IMR-90 (cell line): ENCODE results near the gene HOXA2. TPM values are rescaled to one million over a fixed set of nuclear protein-coding genes. Genes with fewer than 3 reads are reported as not detected.

Experiments used
- ATAC-seq: fragments of 200-7000 bp; cut with Tn5 transposase; 2 replicates; pipeline ENCODE4 v1.9.1; 2020; ENCODE audit warnings: low read depth, mild to moderate bottlenecking, moderate library complexity
- BruUV-seq: library from RNA; stranded (reverse); fragments of 400-500 nt; replicated peaks from 2 replicates; lab custom pipeline; 2021; lab: Mats Ljungman, UMichigan
- CTCF ChIA-PET: fragments of 300-600 bp; formaldehyde crosslinking; extraction: SDS; loops from one replicate; lab custom pipeline; 2021; ENCODE audit warnings: antibody characterized with exemption; lab: Yijun Ruan, JAX
- POLR2A ChIA-PET: fragments of 300-600 bp; sonication (Branson Sonifier 250); formaldehyde crosslinking; loops from one replicate; lab custom pipeline; 2022; ENCODE audit warnings: antibody characterized with exemption; ENCODE audit not compliant: unreplicated experiment; lab: Charles Lee
- DNase-seq: peaks from one replicate; pipeline ENCODE4 v3.0.0; 2013
- H2AFZ ChIP-seq: replicated peaks from 2 replicates; pipeline ENCODE3; 2013; ENCODE audit warnings: low read length, mild to moderate bottlenecking; ENCODE audit not compliant: poor library complexity
- H2AK5ac ChIP-seq: 2 replicates; pipeline ENCODE4 v1.6.1; 2013; ENCODE audit warnings: low read depth, low read length, inconsistent platforms
- H2AK9ac ChIP-seq: replicated peaks from 2 replicates; pipeline ENCODE3; 2013; ENCODE audit warnings: mild to moderate bottlenecking, low read depth, low read length, moderate library complexity; ENCODE audit not compliant: poor library complexity
- H2BK120ac ChIP-seq: 2 replicates; pipeline ENCODE4 v1.6.1; 2013; ENCODE audit warnings: low read depth, low read length, inconsistent platforms
- H2BK15ac ChIP-seq: 3 replicates; pipeline ENCODE4 v1.6.1; 2013; ENCODE audit warnings: low read depth, low read length, inconsistent platforms
- H2BK20ac ChIP-seq: 2 replicates; pipeline ENCODE4 v1.6.1; 2013; ENCODE audit warnings: low read depth, mild to moderate bottlenecking, inconsistent platforms, low read length, moderate library complexity
- H2BK5ac ChIP-seq: 2 replicates; pipeline ENCODE4 v1.6.1; 2013; ENCODE audit warnings: mild to moderate bottlenecking, low read depth, low read length, inconsistent platforms; ENCODE audit not compliant: poor library complexity, severe bottlenecking
- H3K14ac ChIP-seq: replicated peaks from 2 replicates; pipeline ENCODE4 v1.6.1; 2013; ENCODE audit warnings: low read depth, low read length, inconsistent platforms
- H3K18ac ChIP-seq: 2 replicates; pipeline ENCODE4 v1.6.1; 2013; ENCODE audit warnings: low read depth, low read length, control low read depth
- H3K23ac ChIP-seq: 2 replicates; pipeline ENCODE4 v1.6.1; 2013; ENCODE audit warnings: low read depth, low read length, inconsistent platforms
- H3K27ac ChIP-seq: 2 replicates; pipeline ENCODE4 v1.5.1; 2013; ENCODE audit warnings: mild to moderate bottlenecking, control low read depth, low read length; ENCODE audit not compliant: insufficient read depth
- H3K27me3 ChIP-seq: 2 replicates; pipeline ENCODE4 v1.6.1; 2013; ENCODE audit warnings: low read length; ENCODE audit not compliant: control insufficient read depth, insufficient read depth
- H3K36me3 ChIP-seq: 2 replicates; pipeline ENCODE4 v1.6.1; 2013; ENCODE audit warnings: low read length, mixed read lengths; ENCODE audit not compliant: control insufficient read depth, insufficient read depth
- H3K4ac ChIP-seq: 2 replicates; pipeline ENCODE4 v1.6.1; 2013; ENCODE audit warnings: low read depth, low read length, inconsistent platforms
- H3K4me1 ChIP-seq: 2 replicates; pipeline ENCODE4 v1.6.1; 2013; ENCODE audit warnings: low read length, mixed read lengths; ENCODE audit not compliant: control insufficient read depth, insufficient read depth
- H3K4me2 ChIP-seq: 2 replicates; pipeline ENCODE4 v1.6.1; 2013; ENCODE audit warnings: low read depth, mild to moderate bottlenecking, control low read depth, low read length, moderate library complexity
- H3K4me3 ChIP-seq: 2 replicates; pipeline ENCODE4 v1.5.1; 2013; ENCODE audit warnings: low read depth, mild to moderate bottlenecking, control low read depth, low read length, moderate library complexity; ENCODE audit not compliant: insufficient read depth
- H3K56ac ChIP-seq: 2 replicates; pipeline ENCODE4 v1.6.1; 2013; ENCODE audit warnings: low read length, inconsistent platforms; ENCODE audit not compliant: insufficient read depth; ENCODE audit errors: extremely low read depth
- H3K79me1 ChIP-seq, 2 experiments: 2 replicates each; pipeline ENCODE4 v1.6.1; 2013; ENCODE audit warnings: low read length in 2 of 2, inconsistent platforms in 1 of 2, low read depth in 1 of 2
- H3K9ac ChIP-seq: 2 replicates; pipeline ENCODE4 v1.6.1; 2013; ENCODE audit warnings: low read depth, low read length, control low read depth
- H3K9me1 ChIP-seq: 2 replicates; pipeline ENCODE4 v1.6.1; 2013; ENCODE audit warnings: low read length, inconsistent platforms; ENCODE audit not compliant: insufficient read depth
- H3K9me3 ChIP-seq: 2 replicates; pipeline ENCODE4 v1.6.1; 2013; ENCODE audit warnings: low read length; ENCODE audit not compliant: control insufficient read depth, insufficient read depth
- H4K20me1 ChIP-seq: 2 replicates; pipeline ENCODE4 v1.6.1; 2013; ENCODE audit warnings: low read length, inconsistent platforms; ENCODE audit not compliant: insufficient read depth
- H4K5ac ChIP-seq: 2 replicates; pipeline ENCODE4 v1.6.1; 2013; ENCODE audit warnings: mild to moderate bottlenecking, low read depth, low read length, control low read depth
- H4K8ac ChIP-seq, 2 experiments: 2 replicates each; pipeline ENCODE4 v1.6.1; 2013; ENCODE audit warnings: low read depth in 2 of 2, low read length in 2 of 2, control low read depth in 1 of 2, inconsistent platforms in 1 of 2
- H4K91ac ChIP-seq: 2 replicates; pipeline ENCODE4 v1.6.1; 2013; ENCODE audit warnings: low read depth, low read length, inconsistent platforms; ENCODE audit not compliant: insufficient read depth
- CEBPB ChIP-seq: IDR thresholded peaks from 2 replicates; pipeline ENCODE4 v1.6.1; 2012; ENCODE audit warnings: low read depth, low read length, improper control_type of control experiment
- CHD1 ChIP-seq: IDR thresholded peaks from 2 replicates; pipeline ENCODE4 v1.6.1; 2012; ENCODE audit warnings: low read depth, low read length, improper control_type of control experiment
- ELK1 ChIP-seq: fragments of 150-350 bp; IDR thresholded peaks from 2 replicates; pipeline ENCODE4 v1.6.1; 2016; ENCODE audit warnings: low read depth, mild to moderate bottlenecking, low read length, moderate library complexity, borderline replicate concordance
- FOS ChIP-seq: fragments of 150-350 bp; IDR thresholded peaks from 2 replicates; pipeline ENCODE4 v1.6.1; 2016; ENCODE audit warnings: low read depth, low read length
- MAZ ChIP-seq: IDR thresholded peaks from 2 replicates; pipeline ENCODE4 v1.6.1; 2012; ENCODE audit warnings: low read depth, mild to moderate bottlenecking, low read length, improper control_type of control experiment, moderate library complexity, borderline replicate concordance
- MXI1 ChIP-seq: IDR thresholded peaks from 2 replicates; pipeline ENCODE4 v1.6.1; 2012; ENCODE audit warnings: low read depth, mild to moderate bottlenecking, low read length, moderate library complexity, borderline replicate concordance
- POLR2A ChIP-seq: IDR thresholded peaks from 2 replicates; pipeline ENCODE4 v1.6.1; 2012; ENCODE audit warnings: mild to moderate bottlenecking, low read depth, low read length
- RAD21 ChIP-seq: IDR thresholded peaks from 2 replicates; pipeline ENCODE4 v1.6.1; 2012; ENCODE audit warnings: low read length, improper control_type of control experiment
- RCOR1 ChIP-seq: IDR thresholded peaks from 2 replicates; pipeline ENCODE4 v1.6.1; 2012; ENCODE audit warnings: mild to moderate bottlenecking, low read length, improper control_type of control experiment; ENCODE audit not compliant: insufficient replicate concordance
- WGBS, 2 experiments: methylation state at CpG; one replicate each; pipeline versions ENCODE4 v1.1.5 to v1.1.7; 2013; ENCODE audit warnings: missing lambda C conversion rate in 2 of 2; ENCODE audit not compliant: insufficient read length in 1 of 2; ENCODE audit errors: extremely low coverage in 2 of 2; 5-methylcytosine and 5-hydroxymethylcytosine counted together
- dilution Hi-C: fragments of 300-500 bp; cut with HindIII; formaldehyde crosslinking; loops from one replicate; pipeline ENCODE4 v1.14.3; 2018; ENCODE audit warnings: low sequenced_read_pairs; ENCODE audit not compliant: unreplicated experiment
- in situ Hi-C: fragments of 300-500 bp; cut with MboI; formaldehyde crosslinking; loops from 3 replicates; pipeline ENCODE4 v1.14.3; 2019; ENCODE audit warnings: low sequenced_read_pairs, inconsistent platforms, mixed read lengths
- intact Hi-C: fragments of 100-400 bp; cut with micrococcal nuclease; formaldehyde crosslinking; loops from 2 replicates; pipeline ENCODE4 v1.10.0; 2022
- polyA plus RNA-seq, 3 experiments: library from polyadenylated mRNA; depleted of rRNA; stranded (reverse); fragments of >200 nt; gene quantifications; 2 replicates each; pipeline ENCODE4 v1.2.3, GENCODE V29; 2012; ENCODE audit warnings: low replicate concordance in 1 of 3
- total RNA-seq: library from RNA; depleted of rRNA; stranded (reverse); fragments of >200 nt; gene quantifications from 2 replicates; pipeline ENCODE4 v1.2.3, GENCODE V29; 2012
- TF ChIP-seq, protein P1 (sequence below): conservative IDR thresholded peaks from 2 replicates; pipeline ENCODE4 v1.5.1; 2012; ENCODE audit warnings: mild to moderate bottlenecking, low read depth, low read length, improper control_type of control experiment

HOXA2 gene
- total and polyA plus RNA-seq, 2 of the 4 experiments (the other 2 are of a cell fraction), result 1.6 to 3.9 TPM

- TF ChIP-seq RCOR1 (no peak), MXI1 (no peak), POLR2A (no peak; the same call in 1 of the 2 replicates)
Measured at GRCh38 chr7:27141137-27141922, 38.8 kb upstream of the HOXA2 start (continued).

DNA sequence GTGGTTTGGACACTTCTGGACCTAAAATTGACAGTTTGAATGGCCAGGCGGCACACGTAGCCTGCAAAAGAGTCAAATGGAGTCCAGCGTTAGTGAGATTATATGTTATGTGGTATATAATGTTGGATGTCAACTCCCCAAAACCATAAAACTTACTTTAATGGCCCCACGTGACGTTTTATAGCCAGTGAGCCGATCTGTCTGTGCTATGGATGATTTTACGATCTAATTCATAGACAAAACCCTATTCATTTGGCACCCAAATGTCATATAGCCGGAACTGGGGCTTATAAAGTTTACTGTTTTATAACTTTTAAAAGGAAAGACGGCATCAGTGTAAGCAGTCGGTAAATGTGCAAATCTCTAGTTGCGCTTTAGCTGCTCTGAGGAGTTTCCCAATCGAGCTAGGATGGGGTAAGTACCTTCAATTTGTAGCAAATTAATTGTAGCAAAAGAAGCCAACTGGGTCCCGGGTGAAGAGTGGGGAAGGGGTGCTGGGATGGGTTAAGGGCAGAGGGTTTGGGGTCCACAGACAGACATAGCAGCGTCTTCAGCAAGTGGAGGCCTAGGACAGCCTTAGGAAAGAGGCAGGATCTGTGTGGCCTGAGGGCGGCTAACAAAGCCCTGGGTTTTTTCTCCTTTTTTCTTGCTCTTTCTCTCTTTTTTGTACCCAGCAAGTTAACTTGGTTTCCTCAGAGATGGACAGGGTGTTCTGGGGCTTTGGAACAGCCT is 37.8 kb upstream of the HOXA2 start:
- Histone ChIP-seq H4K5ac (peak overlapping the region; percentile 97), H3K4me1 (peaks cover 15% of the 10 kb centered on the region), H3K4me3 (peak overlapping the region; percentile 30), H3K9me3 (no peaks in the 10 kb centered on the region), H3K14ac (peak overlapping the region; percentile 92), H4K8ac (peak overlapping the region; percentile 69 to 87), H3K4ac (peak overlapping the region; percentile 93), H2AFZ (peak overlapping the region; percentile 87), H3K79me1 (peaks cover 0 to 31% of the 10 kb centered on the region in 2 experiments; a peak in 2 of 4 replicates), H2BK15ac (peak overlapping the region; percentile 97; the same call in 2 of the 3 replicates), H4K91ac (peak overlapping the region; percentile 90), H3K27ac (peak overlapping the region; percentile 94), H2BK5ac (peak overlapping the region; percentile 35), H2BK120ac (peak overlapping the region; percentile 93), H3K9me1 (no peaks in the 10 kb centered on the region), H3K56ac (peak overlapping the region; percentile 83), H3K9ac (peak overlapping the region; percentile 89), H3K23ac (peak overlapping the region; percentile 97), H2AK9ac (peak overlapping the region; percentile 63), H2AK5ac (peak overlapping the region; percentile 42), H2BK20ac (peak overlapping the region; percentile 63), H3K4me2 (peak overlapping the region; percentile 94), H3K36me3 (peaks cover 9% of the 10 kb centered on the region), H3K18ac (peak overlapping the region; percentile 95), H3K27me3 (no peaks in the 10 kb centered on the region), H4K20me1 (no peaks in the 10 kb centered on the region)
- CTCF ChIA-PET, result interaction anchor here (0.6 to 1.2 kb wide), 3 partner anchors 9 to 459 kb away, joined by 3 to 5 read pairs (median 4); partner anchors contain the start of gene HOXA4
- dilution Hi-C loops (no loop called here), in situ Hi-C loops (loop anchor here (5.0 to 10.0 kb wide), 3 partner anchors 38 to 945 kb away; partner anchors contain the start of gene HOXA2), intact Hi-C loops (loop anchor here (5.0 kb wide), 1 partner anchor 1248 kb away; no protein-coding TSS in a partner anchor)
- BruUV-seq, result no TSS peak
- DNase-seq (no peak), ATAC-seq (no peak)
- POLR2A ChIA-PET, result no interaction called here
- 13% methylated on average over 3 of the region's 15 CpGs; no CpG with 5 or more reads in 1 of the 2 experiments for WGBS, 2 experiments
- TF ChIP-seq RCOR1 (no peak), FOS (no peak), MAZ (no peak), RAD21 (no peak), CHD1 (peak; percentile 20; the same call in 1 of the 2 replicates), CEBPB (peak; percentile 31; the same call in 1 of the 2 replicates), ELK1 (no peak), MXI1 (no peak)
- TF ChIP-seq, protein P1, sequence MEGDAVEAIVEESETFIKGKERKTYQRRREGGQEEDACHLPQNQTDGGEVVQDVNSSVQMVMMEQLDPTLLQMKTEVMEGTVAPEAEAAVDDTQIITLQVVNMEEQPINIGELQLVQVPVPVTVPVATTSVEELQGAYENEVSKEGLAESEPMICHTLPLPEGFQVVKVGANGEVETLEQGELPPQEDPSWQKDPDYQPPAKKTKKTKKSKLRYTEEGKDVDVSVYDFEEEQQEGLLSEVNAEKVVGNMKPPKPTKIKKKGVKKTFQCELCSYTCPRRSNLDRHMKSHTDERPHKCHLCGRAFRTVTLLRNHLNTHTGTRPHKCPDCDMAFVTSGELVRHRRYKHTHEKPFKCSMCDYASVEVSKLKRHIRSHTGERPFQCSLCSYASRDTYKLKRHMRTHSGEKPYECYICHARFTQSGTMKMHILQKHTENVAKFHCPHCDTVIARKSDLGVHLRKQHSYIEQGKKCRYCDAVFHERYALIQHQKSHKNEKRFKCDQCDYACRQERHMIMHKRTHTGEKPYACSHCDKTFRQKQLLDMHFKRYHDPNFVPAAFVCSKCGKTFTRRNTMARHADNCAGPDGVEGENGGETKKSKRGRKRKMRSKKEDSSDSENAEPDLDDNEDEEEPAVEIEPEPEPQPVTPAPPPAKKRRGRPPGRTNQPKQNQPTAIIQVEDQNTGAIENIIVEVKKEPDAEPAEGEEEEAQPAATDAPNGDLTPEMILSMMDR, result no peak
